Measurements from ENCODE around the gene CZIB. TPM values are rescaled to one million over a fixed set of nuclear protein-coding genes. Genes with fewer than 3 reads are reported as not detected.

The CZIB gene
- polyA plus RNA-seq, 3 donors, result 55.3 to 62.2 (median 58.2) TPM

DNA sequence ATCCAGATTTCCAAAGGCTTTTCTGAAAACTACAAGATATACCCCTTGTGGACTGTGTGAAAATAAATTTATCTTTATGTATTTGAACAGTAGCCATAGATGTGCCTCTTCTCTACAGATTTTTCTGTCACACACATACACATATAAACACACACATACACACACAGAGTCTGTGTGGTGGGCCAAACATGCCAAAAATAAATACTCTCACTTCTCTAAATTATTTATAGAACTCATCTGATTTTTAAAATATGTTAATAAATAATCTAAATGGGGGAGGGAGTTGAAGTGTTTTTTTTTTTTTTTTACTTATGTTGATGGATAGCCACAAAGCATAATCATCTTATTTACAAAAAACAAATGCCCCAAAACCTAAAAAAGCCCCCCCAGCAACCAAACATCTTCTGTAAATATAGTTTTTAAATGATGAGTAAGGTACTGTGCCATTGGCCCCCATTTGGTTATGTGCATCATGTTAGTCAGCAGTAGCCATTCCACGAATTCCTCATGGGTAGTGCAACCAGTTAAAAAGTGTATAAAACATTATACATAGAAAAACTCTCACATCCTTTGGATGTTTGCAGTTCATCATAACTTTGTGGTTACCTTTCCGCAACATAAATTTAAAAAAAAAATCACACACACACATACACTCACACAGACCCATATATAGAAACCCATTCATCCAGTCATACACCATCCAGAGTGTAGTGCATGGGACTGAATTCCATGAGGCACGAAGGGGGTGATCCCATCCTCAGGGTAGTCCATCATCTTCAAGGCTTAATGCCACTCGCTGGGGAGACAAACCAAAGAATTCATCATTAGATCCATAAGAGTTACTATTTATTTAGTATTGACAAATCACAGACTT lies 26.1 kb upstream of the CZIB start:
- intact Hi-C loops (cut with micrococcal nuclease), result no loop called here
- WGBS (ENCODE audit: insufficient coverage), result 67% methylated on average over 3 of the region's 4 CpGs
- Histone ChIP-seq H3K79me2 (ENCODE audit: insufficient read depth, low read length) (no peaks in the 10 kb centered on the region), H3K9me3 (replicated peaks in 1 of 2; ENCODE audit: control insufficient read depth in 1 of 2, insufficient read depth in 1 of 2, low read length in 2 of 2) (no peaks in the 10 kb centered on the region), H3K4me1 (ENCODE audit: control insufficient read depth in 1 of 2, insufficient read depth in 2 of 2, low read length in 2 of 2) (no peaks in the 10 kb centered on the region), H4K20me1 (ENCODE audit: insufficient read depth, low read length) (no peaks in the 10 kb centered on the region), H3K36me3 (replicated peaks in 1 of 2; ENCODE audit: control insufficient read depth in 1 of 2, insufficient read depth in 2 of 2, low read length in 2 of 2) (peaks cover 46 to 75% of the 10 kb centered on the region in 2 donors), H2AFZ (ENCODE audit: insufficient read depth, low read depth, low read length, poor library complexity, severe bottlenecking) (no peak overlapping the region), H3K9ac (ENCODE audit: insufficient read depth, low read length, poor library complexity, severe bottlenecking) (no peak overlapping the region), H3K27me3 (ENCODE audit: control insufficient read depth in 2 of 2, insufficient read depth in 2 of 2, low read length in 2 of 2) (no peaks in the 10 kb centered on the region), H3K4me2 (replicated peaks; ENCODE audit: extremely low read depth, low read length, poor library complexity, severe bottlenecking) (no peak overlapping the region), H3K27ac (ENCODE audit: low read depth in 1 of 2, low read length in 2 of 2) (no peak overlapping the region), H3K4me3 (replicated peaks in 1 of 3; ENCODE audit: low read depth in 2 of 3, low read length in 3 of 3) (no peak overlapping the region)
- Mint-ChIP-seq H3K4me1 (no peaks in the 10 kb centered on the region), H3K27me3 (ENCODE audit: low read depth in 3 of 3) (peaks cover 0 to 2% (median under 1%) of the 10 kb centered on the region in 3 donors), H3K4me3 (no peak overlapping the region), H3K27ac (no peak overlapping the region), H3K36me3 (peaks cover 56 to 63% of the 10 kb centered on the region in 2 donors), H3K9me3 (no peaks in the 10 kb centered on the region)
- TF ChIP-seq, protein P1, sequence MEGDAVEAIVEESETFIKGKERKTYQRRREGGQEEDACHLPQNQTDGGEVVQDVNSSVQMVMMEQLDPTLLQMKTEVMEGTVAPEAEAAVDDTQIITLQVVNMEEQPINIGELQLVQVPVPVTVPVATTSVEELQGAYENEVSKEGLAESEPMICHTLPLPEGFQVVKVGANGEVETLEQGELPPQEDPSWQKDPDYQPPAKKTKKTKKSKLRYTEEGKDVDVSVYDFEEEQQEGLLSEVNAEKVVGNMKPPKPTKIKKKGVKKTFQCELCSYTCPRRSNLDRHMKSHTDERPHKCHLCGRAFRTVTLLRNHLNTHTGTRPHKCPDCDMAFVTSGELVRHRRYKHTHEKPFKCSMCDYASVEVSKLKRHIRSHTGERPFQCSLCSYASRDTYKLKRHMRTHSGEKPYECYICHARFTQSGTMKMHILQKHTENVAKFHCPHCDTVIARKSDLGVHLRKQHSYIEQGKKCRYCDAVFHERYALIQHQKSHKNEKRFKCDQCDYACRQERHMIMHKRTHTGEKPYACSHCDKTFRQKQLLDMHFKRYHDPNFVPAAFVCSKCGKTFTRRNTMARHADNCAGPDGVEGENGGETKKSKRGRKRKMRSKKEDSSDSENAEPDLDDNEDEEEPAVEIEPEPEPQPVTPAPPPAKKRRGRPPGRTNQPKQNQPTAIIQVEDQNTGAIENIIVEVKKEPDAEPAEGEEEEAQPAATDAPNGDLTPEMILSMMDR (IDR thresholded peaks at IDR 0.05), result no peak
- DNase-seq, result no peak

DNA sequence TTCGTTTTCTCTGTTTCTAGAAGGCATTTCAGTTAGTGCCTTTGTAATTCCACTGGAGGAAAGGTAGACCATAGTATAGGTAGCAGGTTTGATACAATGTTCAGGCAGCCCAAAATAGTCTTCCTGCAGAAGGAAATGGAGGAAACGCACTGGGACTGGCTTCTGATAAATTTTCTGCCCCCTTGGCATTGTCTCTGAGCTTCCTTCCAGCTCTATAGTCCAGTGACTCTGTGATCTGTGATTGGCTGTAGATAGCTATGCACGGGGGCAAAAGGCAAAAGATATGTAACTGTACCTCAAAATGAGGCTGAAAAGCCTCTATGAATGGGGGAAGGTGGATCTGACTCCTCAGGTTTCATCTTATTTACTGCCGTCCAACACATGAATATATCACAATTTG lies 23.7 kb upstream of the CZIB start:
- Mint-ChIP-seq H3K27ac (no peak overlapping the region), H3K4me1 (peaks cover under 1% of the 10 kb centered on the region), H3K9me3 (no peaks in the 10 kb centered on the region), H3K36me3 (peaks cover 35 to 39% of the 10 kb centered on the region in 2 donors), H3K4me3 (no peak overlapping the region), H3K27me3 (ENCODE audit: low read depth in 3 of 3) (peaks cover 2% of the 10 kb centered on the region in 3 donors)
- no peaks in the 10 kb centered on the region for H3K9me3 ChIP-seq (replicated peaks in 1 of 2; ENCODE audit: control insufficient read depth in 1 of 2, insufficient read depth in 1 of 2, low read length in 2 of 2)
- no peak overlapping the region for H3K27ac ChIP-seq (ENCODE audit: low read depth in 1 of 2, low read length in 2 of 2)
- H3K4me3 ChIP-seq (replicated peaks in 1 of 3; ENCODE audit: low read depth in 2 of 3, low read length in 3 of 3), result no peak overlapping the region
- H4K20me1 ChIP-seq (ENCODE audit: insufficient read depth, low read length), result no peaks in the 10 kb centered on the region
- H3K36me3 ChIP-seq (replicated peaks in 1 of 2; ENCODE audit: control insufficient read depth in 1 of 2, insufficient read depth in 2 of 2, low read length in 2 of 2), result peaks cover 24 to 51% of the 10 kb centered on the region in 2 donors
- no peak overlapping the region for H3K4me2 ChIP-seq (replicated peaks; ENCODE audit: extremely low read depth, low read length, poor library complexity, severe bottlenecking)
- TF ChIP-seq, protein P1 (IDR thresholded peaks at IDR 0.05), result no peak
- no peak overlapping the region for H3K9ac ChIP-seq (ENCODE audit: insufficient read depth, low read length, poor library complexity, severe bottlenecking)
- intact Hi-C loops (cut with micrococcal nuclease), result no loop called here
- H3K27me3 ChIP-seq (ENCODE audit: control insufficient read depth in 2 of 2, insufficient read depth in 2 of 2, low read length in 2 of 2), result no peaks in the 10 kb centered on the region
- H2AFZ ChIP-seq (ENCODE audit: insufficient read depth, low read depth, low read length, poor library complexity, severe bottlenecking), result no peak overlapping the region
- peaks cover 0 to 2% of the 10 kb centered on the region in 2 donors for H3K4me1 ChIP-seq (ENCODE audit: control insufficient read depth in 1 of 2, insufficient read depth in 2 of 2, low read length in 2 of 2)
- DNase-seq, result no peak
- no peaks in the 10 kb centered on the region for H3K79me2 ChIP-seq (ENCODE audit: insufficient read depth, low read length)
- WGBS (ENCODE audit: insufficient coverage), result 50% methylated on average over 1 of the region's 4 CpGs

Data from CD14-positive monocyte (primary cell).